ENCODE measurements around the gene CLCNKA. TPM values are rescaled to one million over a fixed set of nuclear protein-coding genes. Genes with fewer than 3 reads are reported as not detected.

The CLCNKA gene
- total and polyA plus RNA-seq, 2 experiments from 2014 or later, result 1.3 TPM

GRCh38 chr1:16072095-16072494, 50.3 kb downstream of the CLCNKA start:
- Histone ChIP-seq H2AFZ (no peak overlapping the region), H3K4me2 (no peak overlapping the region)
- TF ChIP-seq EZH2phosphoT487 (IDR thresholded peaks at IDR 0.05; ENCODE audit: low read depth, severe bottlenecking, unreplicated experiment) (no peak), EZH2 (IDR thresholded peaks at IDR 0.05; ENCODE audit: borderline replicate concordance) (no peak)
- TF ChIP-seq, protein P1, sequence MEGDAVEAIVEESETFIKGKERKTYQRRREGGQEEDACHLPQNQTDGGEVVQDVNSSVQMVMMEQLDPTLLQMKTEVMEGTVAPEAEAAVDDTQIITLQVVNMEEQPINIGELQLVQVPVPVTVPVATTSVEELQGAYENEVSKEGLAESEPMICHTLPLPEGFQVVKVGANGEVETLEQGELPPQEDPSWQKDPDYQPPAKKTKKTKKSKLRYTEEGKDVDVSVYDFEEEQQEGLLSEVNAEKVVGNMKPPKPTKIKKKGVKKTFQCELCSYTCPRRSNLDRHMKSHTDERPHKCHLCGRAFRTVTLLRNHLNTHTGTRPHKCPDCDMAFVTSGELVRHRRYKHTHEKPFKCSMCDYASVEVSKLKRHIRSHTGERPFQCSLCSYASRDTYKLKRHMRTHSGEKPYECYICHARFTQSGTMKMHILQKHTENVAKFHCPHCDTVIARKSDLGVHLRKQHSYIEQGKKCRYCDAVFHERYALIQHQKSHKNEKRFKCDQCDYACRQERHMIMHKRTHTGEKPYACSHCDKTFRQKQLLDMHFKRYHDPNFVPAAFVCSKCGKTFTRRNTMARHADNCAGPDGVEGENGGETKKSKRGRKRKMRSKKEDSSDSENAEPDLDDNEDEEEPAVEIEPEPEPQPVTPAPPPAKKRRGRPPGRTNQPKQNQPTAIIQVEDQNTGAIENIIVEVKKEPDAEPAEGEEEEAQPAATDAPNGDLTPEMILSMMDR (IDR thresholded peaks at IDR 0.05; ENCODE audit: poor library complexity), result no peak

DNA sequence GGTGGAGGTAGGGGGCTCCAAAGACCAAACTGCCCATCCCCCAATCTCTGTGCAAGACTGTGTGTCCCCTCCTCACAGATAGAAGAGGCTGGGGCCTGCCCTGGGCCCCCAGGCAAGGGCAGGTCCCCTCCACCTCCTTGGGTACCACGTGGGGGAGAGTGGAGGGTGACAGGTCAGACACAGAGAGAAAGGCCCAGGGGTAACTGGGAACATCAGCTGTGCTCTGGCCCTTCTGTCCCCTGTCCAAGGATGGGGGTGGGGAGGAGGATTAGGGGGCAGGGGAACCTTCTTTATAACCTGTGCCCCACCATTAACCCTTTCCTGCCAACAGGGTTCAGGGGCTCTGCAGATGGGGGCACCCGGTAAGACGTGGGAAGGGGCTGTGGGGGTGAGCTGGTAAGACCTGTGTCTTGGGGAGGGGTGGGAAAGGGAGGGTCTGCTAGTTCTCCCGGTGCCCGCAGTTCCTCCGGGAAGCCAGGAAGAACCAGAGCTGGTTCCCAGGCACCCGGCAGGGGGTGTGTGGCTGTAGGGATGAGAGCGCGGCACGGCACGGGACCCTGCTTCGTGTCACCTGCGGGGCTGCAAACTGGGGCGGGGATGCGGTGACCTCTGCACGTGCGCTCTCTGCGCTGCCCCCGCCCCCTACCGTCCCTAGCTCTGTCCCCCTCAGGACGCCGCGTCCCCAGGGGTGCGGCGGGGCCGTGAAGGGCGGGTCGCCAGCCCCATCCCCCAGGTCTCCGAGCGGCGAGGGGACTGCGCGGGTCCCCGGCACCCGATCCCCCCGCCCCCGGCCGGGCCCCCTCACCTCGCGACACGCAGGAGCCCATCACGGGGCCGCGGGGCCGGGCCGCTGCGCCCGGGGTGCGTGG, 51.0 kb downstream of the CLCNKA start:
- Histone ChIP-seq H2AFZ (peak overlapping the region; percentile 49), H4K20me1 (ENCODE audit: insufficient read depth, poor library complexity, severe bottlenecking) (no peaks in the 10 kb centered on the region), H3K4me1 (ENCODE audit: insufficient read depth) (peaks cover 16% of the 10 kb centered on the region), H3K9me2 (replicated peaks; ENCODE audit: insufficient read depth) (no peaks in the 10 kb centered on the region), H3K79me2 (no peaks in the 10 kb centered on the region), H3K27ac (no peak overlapping the region), H3K9me3 (ENCODE audit: low read depth) (no peaks in the 10 kb centered on the region), H3K4me3 (peak overlapping the region; percentile 45), H3K27me3 (no peaks in the 10 kb centered on the region), H3K4me2 (peak overlapping the region; percentile 98), H3K36me3 (replicated peaks; ENCODE audit: insufficient read depth, low read depth) (no peaks in the 10 kb centered on the region)
- peak; percentile 64 for DNase-seq (ENCODE audit: low spot score)
- 20% methylated on average over 3 of the region's 49 CpGs for WGBS (ENCODE audit: low lambda C conversion rate, missing lambda C conversion rate)
- TF ChIP-seq EZH2 (IDR thresholded peaks at IDR 0.05; ENCODE audit: borderline replicate concordance) (no peak), EZH2phosphoT487 (IDR thresholded peaks at IDR 0.05; ENCODE audit: low read depth, severe bottlenecking, unreplicated experiment) (no peak)
- TF ChIP-seq, protein P1 (IDR thresholded peaks at IDR 0.05; ENCODE audit: poor library complexity), result peak; percentile 21

More at GRCh38 chr1:16072095-16072494, 50.3 kb downstream of the CLCNKA start:
- DNase-seq (ENCODE audit: low spot score), result no peak
- no peaks in the 10 kb centered on the region for H3K9me2 ChIP-seq (replicated peaks; ENCODE audit: insufficient read depth)
- 82% methylated on average over 5 of the region's 5 CpGs for WGBS (ENCODE audit: low lambda C conversion rate, missing lambda C conversion rate)
- no peaks in the 10 kb centered on the region for H3K9me3 ChIP-seq (ENCODE audit: low read depth)
- no peaks in the 10 kb centered on the region for H4K20me1 ChIP-seq (ENCODE audit: insufficient read depth, poor library complexity, severe bottlenecking)
- no peak overlapping the region for H3K27ac ChIP-seq
- H3K4me1 ChIP-seq (ENCODE audit: insufficient read depth), result peaks cover 21% of the 10 kb centered on the region
- H3K36me3 ChIP-seq (replicated peaks; ENCODE audit: insufficient read depth, low read depth), result no peaks in the 10 kb centered on the region
- H3K27me3 ChIP-seq, result no peaks in the 10 kb centered on the region
- no peaks in the 10 kb centered on the region for H3K79me2 ChIP-seq
- no peak overlapping the region for H3K4me3 ChIP-seq

DNA sequence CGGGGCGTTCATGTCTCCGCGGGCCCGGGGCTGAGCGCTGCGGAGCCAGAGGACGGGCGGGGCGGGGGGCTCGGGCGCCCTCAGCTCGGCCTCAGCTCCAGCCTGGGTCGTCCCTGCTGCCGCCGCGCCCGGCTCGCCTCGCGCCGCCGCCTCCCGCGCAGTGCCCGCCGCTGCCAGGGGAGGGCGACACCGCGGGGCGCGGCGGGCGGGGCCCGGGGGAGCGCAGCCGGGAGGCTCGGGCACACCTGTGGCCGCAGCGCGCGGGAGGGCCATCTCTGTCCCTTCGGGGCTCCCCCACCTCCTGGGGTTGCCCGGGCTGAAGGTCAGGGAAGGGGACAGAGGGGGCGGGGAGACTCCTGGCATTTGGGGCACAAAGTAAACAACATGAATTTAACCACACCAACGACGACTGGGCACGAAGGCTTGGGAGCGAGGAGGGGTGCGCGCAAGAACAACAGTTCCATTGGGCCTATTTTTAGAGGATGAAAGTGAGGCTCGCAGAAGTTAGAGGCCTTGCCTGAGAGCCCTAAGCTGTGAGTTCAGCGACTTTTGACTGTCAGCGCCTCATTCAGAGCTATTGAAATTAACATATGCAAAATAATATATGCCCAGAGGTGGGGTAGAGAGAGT, 51.8 kb downstream of the CLCNKA start, which contains the start of gene FAM131C:
TSS of gene FAM131C (minus strand) at position 162 of the 630 bp plus-strand sequence. CDS start 209 bp downstream, outside the sequence.
- H3K4me3 ChIP-seq, result peak within 1 kb of the TSS; percentile 45
- no peaks in the 10 kb centered on the region for H3K9me3 ChIP-seq (ENCODE audit: low read depth)
- peak; percentile 78 for DNase-seq (ENCODE audit: low spot score)
- no peaks in the 10 kb centered on the region for H3K27me3 ChIP-seq
- no peaks in the 10 kb centered on the region for H4K20me1 ChIP-seq (ENCODE audit: insufficient read depth, poor library complexity, severe bottlenecking)
- H3K79me2 ChIP-seq, result no peaks in the 10 kb centered on the region
- H2AFZ ChIP-seq, result peak within 1 kb of the TSS; percentile 90
- H3K27ac ChIP-seq, result no peak within 1 kb of the TSS
- peak within 1 kb of the TSS; percentile 98 for H3K4me2 ChIP-seq
- peaks cover 10% of the 10 kb centered on the region for H3K4me1 ChIP-seq (ENCODE audit: insufficient read depth)
- no peaks in the 10 kb centered on the region for H3K36me3 ChIP-seq (replicated peaks; ENCODE audit: insufficient read depth, low read depth)
- WGBS (ENCODE audit: low lambda C conversion rate, missing lambda C conversion rate), result 4% methylated on average over 31 of the region's 54 CpGs
- TF ChIP-seq, protein P1 (IDR thresholded peaks at IDR 0.05; ENCODE audit: poor library complexity), result peak; percentile 31
- no peak for TF ChIP-seq EZH2phosphoT487 (IDR thresholded peaks at IDR 0.05; ENCODE audit: low read depth, severe bottlenecking, unreplicated experiment)
- no peak for TF ChIP-seq EZH2 (IDR thresholded peaks at IDR 0.05; ENCODE audit: borderline replicate concordance)
- no peaks in the 10 kb centered on the region for H3K9me2 ChIP-seq (replicated peaks; ENCODE audit: insufficient read depth)
